VCaP (cell line): ENCODE data around the gene NMRAL1.

ENCODE experiments used
- H3K27ac ChIP-seq: fragments of 450-650 bp; 2 replicates; pipeline ENCODE4 v1.5.1; 2017
- TF ChIP-seq, protein P1 (sequence below): fragments of 450-650 bp; conservative IDR thresholded peaks from 2 replicates; pipeline ENCODE4 v1.5.1; 2017; ENCODE audit warnings: mild to moderate bottlenecking, moderate library complexity

Gene NMRAL1

DNA sequence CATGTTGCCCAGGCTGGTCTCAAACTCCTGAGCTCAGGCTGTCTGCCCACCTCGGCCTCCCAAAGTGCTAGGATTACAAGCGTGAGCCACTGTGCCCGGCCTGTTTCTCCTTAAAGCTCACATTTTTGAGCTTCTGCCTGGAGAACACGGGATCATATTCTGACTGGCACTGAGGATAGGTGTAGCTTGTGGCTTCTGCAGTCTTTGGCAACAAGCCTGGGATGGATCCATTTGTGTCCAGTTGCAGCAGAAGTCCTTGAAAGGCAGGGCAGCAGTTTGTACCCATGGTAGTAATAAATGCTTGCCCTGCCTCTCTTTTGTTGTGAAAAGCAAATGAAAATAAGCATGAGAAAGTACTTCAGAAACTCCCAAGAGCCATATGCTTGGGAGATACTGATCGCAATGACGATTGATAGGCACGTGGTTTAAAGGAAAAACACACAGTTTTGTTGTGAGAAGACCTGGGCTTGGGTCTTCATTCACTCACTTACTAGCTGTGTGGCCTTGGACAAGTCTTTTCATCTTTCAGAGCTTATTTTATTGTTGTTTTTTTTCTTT lies 54.9 kb downstream of the NMRAL1 start:
- no peak overlapping the region for H3K27ac ChIP-seq
- TF ChIP-seq, protein P1, sequence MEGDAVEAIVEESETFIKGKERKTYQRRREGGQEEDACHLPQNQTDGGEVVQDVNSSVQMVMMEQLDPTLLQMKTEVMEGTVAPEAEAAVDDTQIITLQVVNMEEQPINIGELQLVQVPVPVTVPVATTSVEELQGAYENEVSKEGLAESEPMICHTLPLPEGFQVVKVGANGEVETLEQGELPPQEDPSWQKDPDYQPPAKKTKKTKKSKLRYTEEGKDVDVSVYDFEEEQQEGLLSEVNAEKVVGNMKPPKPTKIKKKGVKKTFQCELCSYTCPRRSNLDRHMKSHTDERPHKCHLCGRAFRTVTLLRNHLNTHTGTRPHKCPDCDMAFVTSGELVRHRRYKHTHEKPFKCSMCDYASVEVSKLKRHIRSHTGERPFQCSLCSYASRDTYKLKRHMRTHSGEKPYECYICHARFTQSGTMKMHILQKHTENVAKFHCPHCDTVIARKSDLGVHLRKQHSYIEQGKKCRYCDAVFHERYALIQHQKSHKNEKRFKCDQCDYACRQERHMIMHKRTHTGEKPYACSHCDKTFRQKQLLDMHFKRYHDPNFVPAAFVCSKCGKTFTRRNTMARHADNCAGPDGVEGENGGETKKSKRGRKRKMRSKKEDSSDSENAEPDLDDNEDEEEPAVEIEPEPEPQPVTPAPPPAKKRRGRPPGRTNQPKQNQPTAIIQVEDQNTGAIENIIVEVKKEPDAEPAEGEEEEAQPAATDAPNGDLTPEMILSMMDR, result no peak

GRCh38 chr16:4416200-4417032 lies 58.0 kb downstream of the NMRAL1 start, which contains the start of gene CORO7:
TSS of gene CORO7 (minus strand) at chr16:4416596. CDS start at chr16:4416518, 78 bp downstream.
- peak within 1 kb of the TSS; percentile 67 for H3K27ac ChIP-seq
- TF ChIP-seq, protein P1, result no peak

GRCh38 chr16:4415538-4416199 lies 58.8 kb downstream of the NMRAL1 start:
- peak overlapping the region; percentile 67 for H3K27ac ChIP-seq
- TF ChIP-seq, protein P1, result no peak

DNA sequence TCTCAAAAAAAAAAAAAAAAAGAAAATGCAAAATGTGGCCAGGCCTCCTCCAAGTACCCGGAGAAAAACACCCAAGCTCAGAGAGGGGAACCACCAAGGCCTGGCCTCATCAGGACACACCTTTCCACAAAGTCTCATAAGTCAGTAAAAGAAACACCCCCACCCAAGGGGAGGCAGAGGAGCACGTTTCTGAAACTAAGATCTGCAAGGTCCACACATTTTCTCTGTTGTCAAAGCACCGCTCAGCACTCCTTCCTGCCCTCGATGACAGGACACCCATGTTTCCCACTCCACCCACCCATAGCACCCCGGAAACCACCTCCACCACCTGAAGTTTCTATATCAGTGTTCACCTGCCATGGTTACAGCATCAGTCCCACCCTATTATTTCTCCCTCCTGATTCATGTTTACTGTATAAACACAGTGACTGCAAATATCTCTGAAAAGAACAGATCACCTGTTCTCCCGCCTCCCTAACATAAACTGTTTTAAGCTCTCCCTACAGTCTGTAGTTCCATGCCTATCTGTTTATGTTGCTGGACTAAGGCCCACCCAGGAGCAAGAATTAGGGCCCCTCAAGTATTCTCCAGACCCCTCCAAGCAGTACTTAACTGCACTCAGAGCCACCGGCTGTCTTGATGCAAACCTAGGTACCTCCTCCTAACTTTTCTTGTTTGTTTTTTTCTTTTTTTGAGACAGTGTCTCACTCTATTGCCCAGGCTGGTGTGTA lies 60.1 kb downstream of the NMRAL1 start:
- TF ChIP-seq, protein P1, result no peak
- H3K27ac ChIP-seq, result no peak overlapping the region

DNA sequence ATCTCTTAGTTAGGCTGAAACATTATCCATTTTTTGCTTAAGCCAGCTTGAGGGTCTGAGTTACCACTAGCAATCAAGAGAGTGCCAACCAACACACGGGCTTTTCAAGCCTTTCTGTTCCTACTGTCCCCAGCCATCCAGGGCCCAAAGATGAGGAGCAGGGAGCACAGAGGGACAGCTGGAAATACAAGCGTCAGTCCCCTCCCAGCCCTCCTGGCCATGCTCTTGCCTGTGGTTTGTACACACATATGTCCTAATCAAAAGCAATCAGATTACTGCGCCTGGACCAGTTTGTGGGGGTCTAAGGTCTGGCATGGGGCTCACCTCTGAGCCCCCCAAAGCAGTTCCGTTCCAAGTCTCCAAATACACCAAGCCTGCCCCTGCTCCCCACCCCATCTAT lies 61.6 kb downstream of the NMRAL1 start:
- no peak overlapping the region for H3K27ac ChIP-seq
- TF ChIP-seq, protein P1, result no peak

GRCh38 chr16:4412159-4412558 lies 62.3 kb downstream of the NMRAL1 start:
- TF ChIP-seq, protein P1, result no peak
- no peak overlapping the region for H3K27ac ChIP-seq
